GM11168 (cell line): ENCODE results near the gene FOLR3.
"Not testable (repeated sequence)": the region's sequence is repeated elsewhere in the genome, so short reads cannot be mapped to it uniquely, and the experiment has no call there.

ENCODE experiments used
- in situ Hi-C: fragments of 300-500 bp; cut with MboI; formaldehyde crosslinking; loops from one replicate; pipeline ENCODE4 v1.12.0; 2022; ENCODE audit warnings: low sequenced_read_pairs; ENCODE audit not compliant: unreplicated experiment

FOLR3 gene

DNA sequence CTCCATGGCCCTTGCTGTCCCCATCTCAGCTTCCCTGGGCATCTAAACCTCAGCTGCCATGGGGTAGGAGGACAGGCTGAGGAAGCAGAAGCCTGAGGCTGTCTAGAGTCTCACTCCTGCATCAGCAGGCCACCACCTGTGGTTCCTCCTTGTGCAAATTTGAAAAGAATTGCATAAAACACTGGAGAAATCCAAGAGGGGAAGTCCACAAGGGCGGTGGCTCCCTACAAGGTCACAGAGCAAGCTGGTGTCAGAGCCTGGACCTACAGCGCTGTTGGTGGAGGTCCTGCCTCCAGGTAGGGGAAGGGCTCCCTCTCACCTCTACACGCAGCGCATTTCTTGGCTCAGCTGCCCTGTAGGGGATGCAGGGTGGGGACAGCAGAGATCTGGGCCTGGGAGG is at the start of gene FOLR3:
Gene FOLR3 (plus strand): TSS at position 253 of the 400 bp plus-strand sequence. CDS start 228 bp downstream, outside the sequence.
- in situ Hi-C loops, result not testable (repeated sequence)

DNA sequence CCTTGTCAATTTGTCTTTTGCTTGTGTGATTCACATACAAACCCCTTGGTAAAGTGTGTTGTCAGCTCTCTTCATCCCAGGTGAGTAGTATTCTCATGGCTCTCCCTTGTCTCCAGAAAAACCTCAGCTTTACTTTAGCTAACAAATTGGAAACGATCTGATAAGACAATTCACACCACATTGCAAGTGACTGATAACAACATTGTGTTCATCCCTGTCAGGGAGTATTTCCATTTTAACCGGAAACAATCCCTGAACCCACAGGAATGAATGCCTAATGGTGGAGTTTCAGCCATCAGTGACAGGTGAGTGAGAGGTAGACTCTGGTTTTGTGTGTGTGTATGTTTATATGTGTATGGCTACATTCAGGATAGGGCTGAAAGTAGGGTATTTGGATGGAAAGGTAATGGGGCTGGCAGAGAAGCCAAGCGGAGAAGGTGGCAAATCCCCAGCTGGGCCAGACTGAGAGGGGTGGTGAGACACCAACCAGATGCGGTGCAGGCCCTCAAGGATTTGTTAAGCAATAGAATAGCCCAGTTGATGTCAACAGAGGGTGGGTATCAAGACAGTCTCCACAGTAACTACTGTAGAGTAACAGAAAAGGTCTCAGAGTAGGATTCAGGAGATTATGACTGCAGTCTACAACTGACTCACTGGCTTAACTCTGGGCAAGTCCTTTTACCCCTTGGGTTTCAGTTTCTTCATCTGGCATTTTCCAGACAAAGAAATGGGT is 47.3 kb upstream of the FOLR3 start:
- in situ Hi-C loops, result no loop called here

GRCh38 chr11:72091292-72091691 is 44.2 kb upstream of the FOLR3 start:
- in situ Hi-C loops, result loop anchor here (10.0 kb wide), 1 partner anchor 66 kb away; no protein-coding TSS in a partner anchor

- in situ Hi-C loops, result loop anchor here (10.0 kb wide), 1 partner anchor 74 kb away; no protein-coding TSS in a partner anchor
Measured at GRCh38 chr11:72098741-72099140, 36.8 kb upstream of the FOLR3 start.

- in situ Hi-C loops, result no loop called here
Measured at GRCh38 chr11:72100009-72100408, 35.5 kb upstream of the FOLR3 start.

- in situ Hi-C loops, result no loop called here
Measured at GRCh38 chr11:72100462-72100861, 35.1 kb upstream of the FOLR3 start.

- in situ Hi-C loops, result no loop called here
Measured at GRCh38 chr11:72102162-72102561, 33.4 kb upstream of the FOLR3 start.

GRCh38 chr11:72102631-72102945 is 32.9 kb upstream of the FOLR3 start:
- in situ Hi-C loops, result no loop called here

DNA sequence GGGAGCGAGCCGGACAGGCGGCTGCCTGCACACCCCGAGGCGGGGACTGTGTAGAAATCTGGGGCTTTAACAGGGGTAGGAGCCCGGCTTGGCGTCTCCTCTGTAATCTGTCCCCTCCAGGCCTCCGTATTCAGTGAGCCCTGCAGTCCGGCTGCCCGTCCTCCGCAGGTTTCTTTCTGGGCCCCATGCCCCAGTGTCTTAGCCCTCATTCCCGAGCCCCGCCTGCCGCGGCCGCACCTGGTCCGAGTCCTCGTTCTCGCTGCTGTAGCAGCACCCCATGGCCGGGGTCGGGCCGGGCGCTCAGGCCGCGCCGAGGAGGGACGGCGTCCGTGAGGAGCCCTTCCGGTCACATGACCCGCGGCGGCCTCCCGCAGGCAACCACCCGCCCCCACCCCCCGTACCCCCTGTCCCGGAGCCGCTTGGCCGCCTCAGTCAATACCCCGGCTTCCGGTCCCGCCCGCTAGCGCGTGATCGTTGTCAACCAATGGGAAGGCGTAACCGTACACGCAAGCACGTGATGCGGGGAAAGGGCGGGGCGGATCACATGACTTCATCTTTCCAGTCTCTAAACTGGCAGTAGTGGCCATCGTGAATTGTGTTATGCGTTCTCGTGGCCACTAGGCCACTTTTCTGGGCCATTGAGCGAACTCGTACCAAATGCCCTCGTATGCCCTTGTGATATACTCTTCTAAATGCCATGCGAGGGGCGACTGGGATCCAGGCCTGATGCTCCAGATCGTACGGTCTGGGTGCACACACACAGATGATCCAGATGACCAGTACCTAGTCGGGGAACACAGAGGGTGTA is 32.4 kb upstream of the FOLR3 start, which contains the start of gene LAMTOR1:
Gene LAMTOR1 (minus strand): TSS at position 352 of the 808 bp plus-strand sequence. CDS start 73 bp downstream, at position 279.
- in situ Hi-C loops, result no loop called here

DNA sequence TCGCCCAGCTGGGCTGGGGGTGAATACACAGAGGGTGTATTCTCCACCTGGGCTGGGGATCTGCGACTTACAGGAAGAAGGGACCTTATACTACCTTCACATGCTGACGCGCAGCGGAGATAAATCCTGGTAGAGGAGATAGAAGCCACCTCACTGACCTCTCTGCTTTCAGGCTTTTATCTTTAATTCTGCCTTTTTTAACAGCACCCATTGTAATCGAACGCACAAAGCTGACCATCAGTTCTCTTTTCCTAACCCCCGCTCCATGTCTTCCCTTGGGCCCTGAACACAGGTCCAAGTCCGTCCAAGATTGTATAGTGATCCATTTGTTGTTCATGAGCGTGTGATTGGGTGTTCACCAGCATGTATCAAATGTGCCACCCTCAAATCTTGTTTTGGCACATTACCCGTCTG is 31.8 kb upstream of the FOLR3 start:
- in situ Hi-C loops, result no loop called here

DNA sequence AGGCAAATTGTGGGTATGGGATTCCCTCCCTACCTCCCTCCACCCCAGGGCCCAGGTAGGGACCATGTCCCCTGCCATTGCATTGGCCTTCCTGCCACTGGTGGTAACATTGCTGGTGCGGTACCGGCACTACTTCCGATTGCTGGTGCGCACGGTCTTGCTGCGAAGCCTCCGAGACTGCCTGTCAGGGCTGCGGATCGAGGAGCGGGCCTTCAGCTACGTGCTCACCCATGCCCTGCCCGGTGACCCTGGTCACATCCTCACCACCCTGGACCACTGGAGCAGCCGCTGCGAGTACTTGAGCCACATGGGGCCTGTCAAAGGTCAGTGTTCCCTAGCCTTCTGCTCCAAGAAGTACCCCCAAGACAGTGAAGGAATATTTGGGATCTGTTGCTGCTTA is 29.6 kb upstream of the FOLR3 start, which contains the start of gene TOMT:
Gene TOMT (plus strand): TSS at position 37 of the 400 bp plus-strand sequence. CDS start 28 bp downstream, at position 65.
- in situ Hi-C loops, result no loop called here

DNA sequence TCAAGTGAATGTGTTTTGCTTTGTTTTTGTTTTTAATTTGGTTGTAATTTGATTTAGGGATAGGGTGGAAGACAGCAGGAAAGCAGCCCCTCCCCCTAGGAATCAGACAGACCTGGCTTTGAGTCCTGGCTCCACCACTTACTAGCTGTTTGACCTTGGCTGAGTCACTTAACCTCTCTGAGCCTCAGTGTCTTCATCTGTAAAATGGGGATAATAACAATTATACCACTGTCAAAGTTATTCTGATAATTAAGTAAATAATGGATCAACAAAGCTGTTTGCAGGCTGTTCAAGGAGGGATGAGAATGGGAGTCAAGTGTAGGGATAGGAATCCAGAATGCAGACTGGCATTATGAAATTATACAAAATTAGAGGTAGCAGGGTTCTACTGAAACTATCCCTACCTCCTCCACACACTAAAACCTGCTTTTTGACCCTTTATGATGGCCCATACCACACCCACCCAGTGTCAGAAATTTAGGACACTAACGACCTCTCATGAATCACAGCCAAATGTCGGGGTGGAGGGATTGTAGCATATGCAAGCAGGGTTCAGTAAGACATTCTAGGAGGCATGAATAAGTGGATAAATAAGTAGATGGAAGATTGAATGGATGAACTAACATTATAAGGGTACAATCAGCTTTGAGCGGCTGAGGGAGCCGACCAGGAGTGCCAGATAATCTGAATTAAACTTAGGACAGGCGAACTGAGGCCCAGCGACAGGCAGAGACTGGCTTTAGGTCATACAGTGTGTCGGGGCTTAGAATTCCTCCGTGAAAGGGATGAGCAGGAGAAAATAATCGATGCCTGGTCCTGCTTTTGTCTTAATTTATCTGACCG is 24.0 kb upstream of the FOLR3 start:
- in situ Hi-C loops, result no loop called here

- in situ Hi-C loops, result no loop called here
Measured at GRCh38 chr11:72112143-72112977, 23.2 kb upstream of the FOLR3 start, which contains the start of gene ANAPC15. Gene ANAPC15, minus strand, starts transcription at chr11:72112695. Its CDS starts 1,419 bp downstream, at chr11:72111276.

DNA sequence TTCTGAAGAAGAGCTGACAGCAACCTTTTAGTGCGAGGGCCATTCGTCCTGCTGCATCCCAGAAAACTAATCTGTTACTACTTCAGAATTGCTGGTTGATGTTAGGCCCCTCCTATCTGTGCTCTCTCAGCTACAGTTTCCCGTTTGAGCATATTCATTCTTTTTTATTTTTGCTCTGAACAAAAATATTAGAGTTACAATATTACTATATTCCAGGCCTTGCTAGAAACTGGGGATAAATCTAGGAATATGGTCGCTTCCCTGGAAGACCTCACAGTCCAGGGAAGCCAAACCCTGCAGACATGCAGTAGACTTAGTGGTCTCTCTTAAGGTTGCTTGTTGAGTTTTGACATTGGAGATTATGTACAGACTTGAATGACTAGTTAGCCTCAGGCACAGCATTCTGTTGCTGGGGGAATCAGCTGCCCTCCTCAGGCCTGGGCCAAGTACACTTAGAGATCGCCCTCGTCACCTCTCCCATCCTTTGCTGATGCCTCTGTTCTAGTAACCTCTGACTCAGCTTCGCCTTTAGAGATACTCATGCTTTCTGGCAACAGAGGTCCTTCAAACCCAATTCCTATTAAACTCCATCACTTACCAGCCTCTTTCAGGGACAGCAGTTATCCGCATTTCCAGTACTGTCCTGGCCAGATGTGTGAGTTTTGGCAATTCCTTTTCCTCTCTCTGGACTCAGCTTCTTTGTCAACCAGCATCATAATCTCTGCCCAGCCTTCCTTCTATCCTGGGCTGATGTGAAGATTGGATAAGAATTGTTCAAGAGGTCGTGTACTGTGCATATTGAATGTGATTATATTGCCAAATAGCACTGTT is 22.3 kb upstream of the FOLR3 start:
- in situ Hi-C loops, result no loop called here

DNA sequence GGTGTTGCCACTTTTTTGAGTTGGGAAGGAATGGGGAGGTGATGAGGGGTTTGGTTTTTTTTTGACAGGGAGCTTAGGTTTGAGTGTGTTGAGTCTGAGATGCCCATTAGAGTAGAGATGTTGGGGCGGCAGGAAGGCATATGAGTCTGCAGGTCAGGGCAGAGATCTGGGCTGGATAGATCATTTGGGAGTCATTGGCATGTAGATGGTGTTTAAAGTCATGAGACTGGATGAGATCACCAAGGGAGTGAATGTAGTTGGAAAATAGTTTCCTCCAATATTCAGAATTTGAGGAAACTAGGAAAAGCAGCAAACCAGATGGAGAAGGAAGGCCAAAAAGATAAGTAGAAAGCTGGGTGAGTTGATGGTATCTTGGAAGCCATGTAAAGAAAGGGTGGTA is 21.0 kb upstream of the FOLR3 start:
- in situ Hi-C loops, result no loop called here

DNA sequence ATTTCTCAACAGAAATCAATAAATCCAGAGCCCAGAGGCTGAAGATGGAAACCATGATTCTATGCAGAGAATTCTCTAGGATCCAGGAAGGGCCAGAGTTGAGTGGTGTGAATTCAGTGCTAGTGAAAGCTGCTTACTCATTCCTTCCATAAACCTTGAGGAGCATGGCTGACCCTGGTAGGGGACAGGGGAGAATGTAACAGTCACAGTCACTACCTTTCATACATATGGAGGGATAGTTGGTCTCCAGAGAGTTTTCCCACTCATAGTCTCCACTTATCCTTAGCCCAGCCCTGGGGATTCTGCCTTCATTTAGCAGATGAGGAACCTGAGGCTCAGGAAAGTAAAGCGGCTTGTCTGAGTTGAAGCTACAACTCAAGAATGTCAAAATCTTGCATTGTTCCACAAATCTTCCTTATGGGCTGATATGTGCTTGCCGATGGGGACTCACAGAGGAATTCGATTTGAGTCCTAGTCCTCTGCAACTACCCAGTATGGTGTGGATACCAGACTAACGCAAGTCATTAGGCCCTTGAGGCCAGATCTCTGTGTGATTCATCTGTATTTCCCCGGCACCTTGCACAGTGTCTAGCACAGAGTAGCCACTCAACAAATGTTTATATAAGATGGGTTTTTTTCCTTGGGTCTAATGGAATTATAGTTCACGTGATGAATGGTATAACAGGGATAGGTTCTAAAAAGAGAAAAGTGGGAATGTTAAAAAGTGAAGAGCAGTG is 19.3 kb upstream of the FOLR3 start:
- in situ Hi-C loops, result no loop called here

DNA sequence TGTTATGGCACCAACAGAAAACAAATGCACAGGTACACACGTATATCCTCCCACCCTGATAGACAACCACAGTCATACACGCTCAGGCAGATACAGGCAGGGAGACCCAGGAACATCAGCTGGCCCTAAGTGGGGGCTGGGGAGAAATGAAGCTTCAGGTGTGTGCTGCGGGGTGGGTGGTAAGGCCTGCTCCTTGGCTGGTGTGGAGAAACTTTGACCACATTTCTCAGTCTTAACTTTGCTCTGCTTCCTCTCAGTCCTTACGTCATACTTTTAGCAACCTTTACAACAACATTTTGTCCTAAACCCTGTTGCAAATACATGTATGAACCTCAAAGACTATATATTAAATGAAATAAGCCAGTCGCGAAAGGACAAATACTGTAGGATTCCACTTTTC is 16.3 kb upstream of the FOLR3 start:
- in situ Hi-C loops, result no loop called here

GRCh38 chr11:72120930-72121329 is 14.6 kb upstream of the FOLR3 start:
- in situ Hi-C loops, result no loop called here
